Common myeloid progenitor, CD34-positive (primary cell): ENCODE data around the gene SPRED1.

Experiments used
- CTCF ChIA-PET: fragments of 350-600 bp; sonication (Branson Sonifier 250); formaldehyde crosslinking; loops from one replicate; lab custom pipeline; 2021; ENCODE audit warnings: antibody characterized with exemption; lab: Charles Lee
- POLR2A ChIA-PET: fragments of 350-600 bp; sonication (Branson Sonifier 250); formaldehyde crosslinking; loops from one replicate; lab custom pipeline; 2021; ENCODE audit warnings: antibody characterized with exemption; lab: Charles Lee
- DNase-seq, 3 donors: peaks; one replicate each; pipeline versions ENCODE4 v3.0.0 to v3.0.0-alpha.2; 2013
- H3K27ac ChIP-seq, 2 experiments: 1 replicate in 1 of 2; 2 replicates in 1 of 2; pipeline ENCODE4 v1.7.0; 2013; ENCODE audit warnings: inconsistent platforms in 2 of 2, low read length in 2 of 2, mild to moderate bottlenecking in 2 of 2, low read depth in 1 of 2, moderate library complexity in 1 of 2; ENCODE audit not compliant: severe bottlenecking in 2 of 2, insufficient read depth in 1 of 2, poor library complexity in 1 of 2
- H3K27me3 ChIP-seq, 5 experiments: replicated peaks in 2 of 5; 1 replicate in 3 of 5; 2 replicates in 2 of 5; pipeline versions ENCODE4 v1.6.1 to v1.7.0; 2013; ENCODE audit warnings: low read length in 4 of 5, mild to moderate bottlenecking in 2 of 5, moderate library complexity in 2 of 5, inconsistent platforms in 1 of 5; ENCODE audit not compliant: insufficient read depth in 5 of 5, control insufficient read depth in 4 of 5
- H3K36me3 ChIP-seq, 4 experiments: 1 replicate in 2 of 4; 2 replicates in 2 of 4; pipeline versions ENCODE4 v1.6.1 to v1.7.0; 2013; ENCODE audit warnings: low read length in 3 of 4, control low read depth in 1 of 4, mild to moderate bottlenecking in 1 of 4; ENCODE audit not compliant: control insufficient read depth in 4 of 4, insufficient read depth in 4 of 4
- H3K4me1 ChIP-seq, 4 experiments: 1 replicate in 3 of 4; 2 replicates in 1 of 4; pipeline versions ENCODE4 v1.6.1 to v1.7.1; 2013; ENCODE audit warnings: low read length in 3 of 4, mild to moderate bottlenecking in 3 of 4, control low read depth in 1 of 4, inconsistent platforms in 1 of 4, moderate library complexity in 1 of 4; ENCODE audit not compliant: control insufficient read depth in 4 of 4, insufficient read depth in 4 of 4; ENCODE audit errors: control extremely low read depth in 1 of 4
- H3K4me3 ChIP-seq, 7 experiments: 1 replicate in 4 of 7; 2 replicates in 3 of 7; pipeline versions ENCODE4 v1.5.1 to v1.7.0; 2013; ENCODE audit warnings: mild to moderate bottlenecking in 7 of 7, low read length in 6 of 7, moderate library complexity in 6 of 7, inconsistent platforms in 2 of 7, low read depth in 2 of 7, control low read depth in 1 of 7; ENCODE audit not compliant: insufficient read depth in 4 of 7, control insufficient read depth in 1 of 7; ENCODE audit errors: extremely low read depth in 1 of 7
- H3K9me3 ChIP-seq, 5 experiments: 1 replicate in 4 of 5; 2 replicates in 1 of 5; pipeline versions ENCODE4 v1.6.1 to v1.7.1; 2013; ENCODE audit warnings: low read length in 4 of 5, mild to moderate bottlenecking in 2 of 5, inconsistent platforms in 1 of 5, low read depth in 1 of 5, moderate library complexity in 1 of 5; ENCODE audit not compliant: control insufficient read depth in 4 of 5, insufficient read depth in 2 of 5; ENCODE audit errors: control extremely low read depth in 1 of 5
- WGBS: methylation state at CpG from one replicate; pipeline ENCODE4 v1.1.5; 2013; ENCODE audit not compliant: insufficient coverage; 5-methylcytosine and 5-hydroxymethylcytosine counted together

The SPRED1 gene

GRCh38 chr15:38297623-38298388 is 45.2 kb downstream of the SPRED1 start:
- H3K27me3 ChIP-seq: no peaks in the 10 kb centered on the region
- no CpG with 5 or more reads among the region's 4 CpGs for WGBS
- no peaks in the 10 kb centered on the region for H3K9me3 ChIP-seq
- CTCF ChIA-PET: no interaction called here
- H3K36me3 ChIP-seq: no peaks in the 10 kb centered on the region
- H3K27ac ChIP-seq: no peak overlapping the region
- POLR2A ChIA-PET: no interaction called here
- H3K4me3 ChIP-seq: no peak overlapping the region
- peaks cover 0 to 9% (median 6%) of the 10 kb centered on the region in 4 experiments for H3K4me1 ChIP-seq
- no peak for DNase-seq

- ChIA-PET POLR2A (no interaction called here), CTCF (no interaction called here)
- WGBS: 93% methylated on average over 4 of the region's 6 CpGs
Observed at GRCh38 chr15:38299216-38299615, 46.6 kb downstream of the SPRED1 start.

GRCh38 chr15:38300395-38300794 is 47.8 kb downstream of the SPRED1 start:
- Histone ChIP-seq H3K27me3 (no peaks in the 10 kb centered on the region), H3K9me3 (no peaks in the 10 kb centered on the region), H3K36me3 (no peaks in the 10 kb centered on the region), H3K4me1 (peaks cover 0 to 2% (median 0%) of the 10 kb centered on the region in 4 experiments), H3K4me3 (no peak overlapping the region), H3K27ac (no peak overlapping the region)
- WGBS: no CpG with 5 or more reads among the region's 2 CpGs
- ChIA-PET CTCF (no interaction called here), POLR2A (no interaction called here)
- DNase-seq: peak in 1 of 3 donors; percentile 6

More at GRCh38 chr15:38299216-38299615, 46.6 kb downstream of the SPRED1 start:
- Histone ChIP-seq H3K4me1 (peaks cover 0 to 2% (median 1%) of the 10 kb centered on the region in 4 experiments), H3K27ac (no peak overlapping the region), H3K36me3 (no peaks in the 10 kb centered on the region), H3K9me3 (no peaks in the 10 kb centered on the region), H3K27me3 (no peaks in the 10 kb centered on the region), H3K4me3 (no peak overlapping the region)
- no peak for DNase-seq

DNA sequence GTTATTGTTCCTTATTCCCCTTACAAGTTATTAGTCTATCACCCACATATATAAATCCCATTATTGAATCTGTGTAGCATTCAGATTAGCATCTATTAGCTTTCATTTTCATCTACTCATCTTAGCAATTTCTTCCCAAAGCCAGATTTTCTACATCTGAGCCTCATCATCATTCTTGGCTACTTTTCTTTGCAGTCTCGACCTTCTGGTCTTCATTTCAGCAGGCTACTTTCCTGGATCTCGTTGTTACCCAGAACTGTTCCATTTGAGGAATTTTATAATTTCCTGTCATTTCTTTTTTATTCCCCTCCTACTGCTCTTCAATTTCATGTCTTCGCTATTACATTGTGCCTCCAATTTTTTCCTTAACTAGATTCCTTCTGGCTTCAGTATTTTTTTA is 51.8 kb downstream of the SPRED1 start:
- Histone ChIP-seq H3K27ac (no peak overlapping the region), H3K27me3 (no peaks in the 10 kb centered on the region), H3K9me3 (no peaks in the 10 kb centered on the region), H3K4me1 (peaks cover 0 to 5% (median 2%) of the 10 kb centered on the region in 4 experiments), H3K4me3 (no peak overlapping the region), H3K36me3 (peaks cover 0 to 5% (median 0%) of the 10 kb centered on the region in 4 experiments)
- DNase-seq: no peak
- WGBS: 100% methylated on average over 2 of the region's 3 CpGs
- ChIA-PET POLR2A (no interaction called here), CTCF (interaction anchor here (1.0 kb wide), 1 partner anchor 13 kb away, joined by 3 read pairs; no protein-coding TSS in a partner anchor)

GRCh38 chr15:38307251-38307650 is 54.6 kb downstream of the SPRED1 start:
- Histone ChIP-seq H3K36me3 (peaks cover 0 to 11% (median 3%) of the 10 kb centered on the region in 4 experiments), H3K27ac (no peak overlapping the region), H3K4me3 (no peak overlapping the region), H3K4me1 (peaks cover 0 to 5% (median 2%) of the 10 kb centered on the region in 4 experiments), H3K9me3 (peaks cover 0 to 1% (median 0%) of the 10 kb centered on the region in 5 experiments), H3K27me3 (no peaks in the 10 kb centered on the region)
- ChIA-PET POLR2A (no interaction called here), CTCF (no interaction called here)
- DNase-seq: peak in 1 of 3 donors; percentile 3
- 100% methylated on average over 1 of the region's 2 CpGs for WGBS

DNA sequence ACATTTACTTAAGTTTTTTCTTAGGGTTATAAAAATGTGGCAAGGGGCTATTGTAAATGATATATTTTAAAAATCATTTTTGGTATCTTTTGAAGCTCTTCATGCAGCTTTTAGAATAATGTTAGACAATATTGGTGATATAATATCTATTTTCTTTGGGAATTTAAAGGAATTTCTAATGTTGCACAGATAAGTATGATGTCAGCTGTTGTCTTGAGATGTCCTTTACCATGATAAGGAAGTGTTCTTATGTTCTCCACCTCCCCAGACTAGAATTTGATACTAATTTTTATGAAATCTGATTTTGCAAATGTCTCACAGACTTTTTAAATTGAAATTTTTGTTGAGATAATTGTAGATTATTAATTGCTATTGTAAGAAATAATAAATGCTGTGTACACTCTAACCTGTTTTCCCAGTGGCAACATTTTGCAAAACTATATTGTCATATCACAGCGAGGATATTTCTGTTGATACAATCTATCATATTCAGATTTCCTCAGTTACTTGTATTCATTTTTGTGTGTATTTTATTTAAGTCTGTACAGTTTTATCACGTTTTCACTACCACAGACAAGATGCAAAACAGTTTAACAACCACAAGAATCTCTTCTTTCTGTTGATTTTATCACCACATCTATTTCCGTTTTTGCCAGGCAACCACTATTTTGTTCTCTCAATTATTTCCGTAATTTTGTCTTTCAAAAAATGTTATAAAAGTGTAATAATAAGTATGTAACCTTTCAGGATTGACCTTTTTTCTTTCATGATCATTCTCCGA is 55.4 kb downstream of the SPRED1 start:
- WGBS: 100% methylated on average over 1 of the region's 5 CpGs
- Histone ChIP-seq H3K36me3 (peaks cover 0 to 11% (median 3%) of the 10 kb centered on the region in 4 experiments), H3K4me1 (peaks cover 0 to 5% (median 2%) of the 10 kb centered on the region in 4 experiments), H3K27ac (no peak overlapping the region), H3K4me3 (no peak overlapping the region), H3K9me3 (peaks cover 0 to 1% (median 0%) of the 10 kb centered on the region in 5 experiments), H3K27me3 (no peaks in the 10 kb centered on the region)
- POLR2A ChIA-PET: no interaction called here
- DNase-seq: no peak
- CTCF ChIA-PET: no interaction called here

DNA sequence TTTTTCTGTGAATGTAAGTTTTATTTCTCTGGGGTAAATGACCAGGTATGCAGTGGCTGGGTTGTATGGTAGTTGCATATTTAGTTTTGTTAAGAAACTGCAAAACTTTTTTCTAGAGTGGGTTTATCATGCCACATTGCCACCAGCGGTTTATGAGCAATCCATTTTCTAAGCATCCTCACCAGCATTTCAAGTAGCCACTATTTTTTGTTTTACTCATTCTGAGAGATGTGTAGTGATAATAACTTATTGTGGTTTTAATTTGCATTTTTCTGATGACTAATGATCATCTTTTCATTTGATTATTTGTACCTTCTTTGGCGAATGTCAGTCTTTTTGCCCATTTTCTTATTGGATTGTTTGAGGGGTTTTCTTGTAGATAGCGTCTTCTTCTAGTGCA is 56.2 kb downstream of the SPRED1 start:
- H3K4me3 ChIP-seq: no peak overlapping the region
- ChIA-PET POLR2A (no interaction called here), CTCF (no interaction called here)
- no peaks in the 10 kb centered on the region for H3K27me3 ChIP-seq
- WGBS: 100% methylated on average over 2 of the region's 3 CpGs
- no peak overlapping the region for H3K27ac ChIP-seq
- peaks cover 0 to 3% (median 0%) of the 10 kb centered on the region in 5 experiments for H3K9me3 ChIP-seq
- DNase-seq: no peak
- H3K36me3 ChIP-seq: peaks cover 0 to 11% (median 3%) of the 10 kb centered on the region in 4 experiments
- peaks cover 0 to 5% (median 2%) of the 10 kb centered on the region in 4 experiments for H3K4me1 ChIP-seq
